ENCODE data around the gene ADD1. TPM values are rescaled to one million over a fixed set of nuclear protein-coding genes. Genes with fewer than 3 reads are reported as not detected.

ADD1 gene
- total RNA-seq, 1 experiment from 2014 or later: 181 TPM

DNA sequence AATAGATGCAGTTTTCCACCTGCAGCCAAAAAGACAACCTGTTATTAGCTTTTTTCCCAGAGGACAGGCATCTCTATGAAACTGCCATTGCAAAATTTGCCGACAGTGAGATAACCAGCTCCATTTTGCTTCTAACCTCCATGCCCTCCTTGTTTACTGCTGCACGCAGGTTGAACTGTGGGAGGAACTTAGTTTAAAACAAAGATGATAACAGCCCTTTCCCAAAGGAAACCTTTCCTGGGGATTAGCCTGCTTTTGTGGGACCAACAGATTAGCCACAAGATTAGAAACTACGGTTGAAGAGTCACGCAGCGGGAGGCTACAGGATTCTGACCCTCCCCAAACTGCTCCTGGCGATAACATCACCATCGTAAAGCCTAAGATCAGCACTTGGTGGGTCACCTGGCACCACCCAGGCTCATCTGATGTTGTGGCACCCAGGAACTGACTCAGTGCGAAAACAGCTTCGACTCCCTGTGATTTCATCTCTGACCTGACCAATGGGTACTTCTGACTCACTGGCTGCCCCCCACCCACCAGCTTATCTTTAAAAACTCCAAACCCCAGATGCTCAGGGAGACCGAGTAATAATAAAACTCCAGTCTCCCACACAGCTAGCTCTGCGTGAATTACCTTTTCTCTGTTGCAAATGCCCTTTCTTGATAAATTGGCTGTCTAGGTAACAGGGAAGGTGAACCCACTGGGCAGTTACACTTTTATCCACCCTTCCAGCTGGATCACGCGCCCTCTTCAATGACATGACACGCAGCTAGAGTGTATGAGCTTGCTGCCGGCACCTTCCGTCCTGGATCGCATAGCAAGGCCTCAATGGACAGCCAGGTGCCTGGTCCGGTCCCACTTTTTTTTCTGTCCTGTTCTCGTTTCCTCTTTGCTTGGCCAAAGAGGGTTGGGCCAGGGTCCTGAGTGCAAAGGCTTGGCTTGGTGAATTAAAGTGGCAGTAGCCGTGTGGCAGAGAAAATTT, 92.4 kb downstream of the ADD1 start:
- peaks cover 12% of the 10 kb centered on the region for H3K79me2 ChIP-seq (ENCODE audit: low read depth)
- ChIA-PET CTCF (interaction anchor here (0.5 to 0.7 kb wide), 4 partner anchors 13 to 986 kb away, joined by 3 to 5 read pairs (median 4); no protein-coding TSS in a partner anchor), POLR2A (ENCODE audit: unreplicated experiment) (interaction anchor here (0.6 to 1.0 kb wide), 3 partner anchors 28 to 180 kb away, joined by 3 to 21 read pairs (median 20); partner anchors contain the start of gene GRK4)
- H3K4me2 ChIP-seq: peak overlapping the region; percentile 93
- BruUV-seq (replicated peaks): TSS peak; percentile 40
- H4K20me1 ChIP-seq (ENCODE audit: insufficient read depth): peaks cover 13% of the 10 kb centered on the region
- H3K27me3 ChIP-seq (ENCODE audit: insufficient read depth, low read depth): no peaks in the 10 kb centered on the region
- intact Hi-C loops (cut with micrococcal nuclease; ENCODE audit: unreplicated experiment): loop anchor here (2.0 kb wide), 2 partner anchors 179 to 399 kb away; partner anchors contain the start of genes FAM193A and TNIP2
- no peaks in the 10 kb centered on the region for H3K9me2 ChIP-seq (ENCODE audit: insufficient read depth)
- peaks cover 26% of the 10 kb centered on the region for H3K4me1 ChIP-seq (replicated peaks; ENCODE audit: insufficient read depth)
- H3K36me3 ChIP-seq (ENCODE audit: low read depth): no peaks in the 10 kb centered on the region
- peak overlapping the region; percentile 78 for H3K27ac ChIP-seq
- H3F3A ChIP-seq (ENCODE audit: insufficient read depth, low read depth): peaks cover 35% of the 10 kb centered on the region
- TF ChIP-seq EZH2 (IDR thresholded peaks at IDR 0.05; ENCODE audit: low read depth): no peak
- TF ChIP-seq, protein P1, sequence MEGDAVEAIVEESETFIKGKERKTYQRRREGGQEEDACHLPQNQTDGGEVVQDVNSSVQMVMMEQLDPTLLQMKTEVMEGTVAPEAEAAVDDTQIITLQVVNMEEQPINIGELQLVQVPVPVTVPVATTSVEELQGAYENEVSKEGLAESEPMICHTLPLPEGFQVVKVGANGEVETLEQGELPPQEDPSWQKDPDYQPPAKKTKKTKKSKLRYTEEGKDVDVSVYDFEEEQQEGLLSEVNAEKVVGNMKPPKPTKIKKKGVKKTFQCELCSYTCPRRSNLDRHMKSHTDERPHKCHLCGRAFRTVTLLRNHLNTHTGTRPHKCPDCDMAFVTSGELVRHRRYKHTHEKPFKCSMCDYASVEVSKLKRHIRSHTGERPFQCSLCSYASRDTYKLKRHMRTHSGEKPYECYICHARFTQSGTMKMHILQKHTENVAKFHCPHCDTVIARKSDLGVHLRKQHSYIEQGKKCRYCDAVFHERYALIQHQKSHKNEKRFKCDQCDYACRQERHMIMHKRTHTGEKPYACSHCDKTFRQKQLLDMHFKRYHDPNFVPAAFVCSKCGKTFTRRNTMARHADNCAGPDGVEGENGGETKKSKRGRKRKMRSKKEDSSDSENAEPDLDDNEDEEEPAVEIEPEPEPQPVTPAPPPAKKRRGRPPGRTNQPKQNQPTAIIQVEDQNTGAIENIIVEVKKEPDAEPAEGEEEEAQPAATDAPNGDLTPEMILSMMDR (conservative IDR thresholded peaks at IDR 0.05): no peak
- H3K9me3 ChIP-seq (ENCODE audit: insufficient read depth, low read depth): no peaks in the 10 kb centered on the region
- H3K4me3 ChIP-seq: peak overlapping the region; percentile 65
- peak; percentile 77 to 91 for DNase-seq
- no peak overlapping the region for H2AFZ ChIP-seq

DNA sequence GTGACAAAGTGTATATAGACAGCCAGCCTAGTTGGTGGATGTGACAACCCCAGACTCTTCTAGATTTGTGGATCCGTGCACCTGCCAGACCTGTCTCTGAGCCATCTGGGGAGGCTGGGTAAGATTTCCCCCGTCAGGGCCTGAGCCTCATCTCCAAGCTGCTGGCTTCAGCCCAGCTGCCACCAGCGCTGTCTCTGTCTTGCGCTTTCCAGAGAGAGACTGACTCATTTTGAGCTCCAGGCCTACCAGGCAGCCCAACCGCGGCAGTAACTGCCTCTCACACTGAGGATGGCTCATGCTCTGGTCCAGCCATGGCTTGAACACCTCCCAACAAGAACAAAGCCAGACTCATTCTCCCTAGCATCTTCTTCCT, 93.1 kb downstream of the ADD1 start:
- peaks cover 12% of the 10 kb centered on the region for H3K79me2 ChIP-seq (ENCODE audit: low read depth)
- H3K36me3 ChIP-seq (ENCODE audit: low read depth): no peaks in the 10 kb centered on the region
- TF ChIP-seq, protein P1 (conservative IDR thresholded peaks at IDR 0.05): no peak
- no peak for TF ChIP-seq EZH2 (IDR thresholded peaks at IDR 0.05; ENCODE audit: low read depth)
- H3F3A ChIP-seq (ENCODE audit: insufficient read depth, low read depth): peaks cover 35% of the 10 kb centered on the region
- peak overlapping the region; percentile 93 for H3K4me2 ChIP-seq
- H3K4me3 ChIP-seq: peak overlapping the region; percentile 65; the same call in 1 of the 2 replicates
- H3K4me1 ChIP-seq (replicated peaks; ENCODE audit: insufficient read depth): peaks cover 26% of the 10 kb centered on the region
- H3K9me2 ChIP-seq (ENCODE audit: insufficient read depth): no peaks in the 10 kb centered on the region
- ChIA-PET CTCF (interaction anchor here (0.5 to 0.7 kb wide), 2 partner anchors 105 to 403 kb away, joined by 4 to 5 read pairs; no protein-coding TSS in a partner anchor), POLR2A (ENCODE audit: unreplicated experiment) (interaction anchor here (0.6 kb wide), 3 partner anchors 49 to 401 kb away, joined by 3 to 5 read pairs (median 3); no protein-coding TSS in a partner anchor)
- H2AFZ ChIP-seq: no peak overlapping the region
- H3K9me3 ChIP-seq (ENCODE audit: insufficient read depth, low read depth): no peaks in the 10 kb centered on the region
- DNase-seq: peak in 1 of 2 experiments; percentile 73
- H3K27me3 ChIP-seq (ENCODE audit: insufficient read depth, low read depth): no peaks in the 10 kb centered on the region
- H3K27ac ChIP-seq: peak overlapping the region; percentile 78
- BruUV-seq (replicated peaks): no TSS peak
- peaks cover 13% of the 10 kb centered on the region for H4K20me1 ChIP-seq (ENCODE audit: insufficient read depth)
- intact Hi-C loops (cut with micrococcal nuclease; ENCODE audit: unreplicated experiment): loop anchor here (1.0 to 2.0 kb wide), 4 partner anchors 27 to 400 kb away; partner anchors contain the start of genes FAM193A, GRK4, NOP14 and TNIP2

DNA sequence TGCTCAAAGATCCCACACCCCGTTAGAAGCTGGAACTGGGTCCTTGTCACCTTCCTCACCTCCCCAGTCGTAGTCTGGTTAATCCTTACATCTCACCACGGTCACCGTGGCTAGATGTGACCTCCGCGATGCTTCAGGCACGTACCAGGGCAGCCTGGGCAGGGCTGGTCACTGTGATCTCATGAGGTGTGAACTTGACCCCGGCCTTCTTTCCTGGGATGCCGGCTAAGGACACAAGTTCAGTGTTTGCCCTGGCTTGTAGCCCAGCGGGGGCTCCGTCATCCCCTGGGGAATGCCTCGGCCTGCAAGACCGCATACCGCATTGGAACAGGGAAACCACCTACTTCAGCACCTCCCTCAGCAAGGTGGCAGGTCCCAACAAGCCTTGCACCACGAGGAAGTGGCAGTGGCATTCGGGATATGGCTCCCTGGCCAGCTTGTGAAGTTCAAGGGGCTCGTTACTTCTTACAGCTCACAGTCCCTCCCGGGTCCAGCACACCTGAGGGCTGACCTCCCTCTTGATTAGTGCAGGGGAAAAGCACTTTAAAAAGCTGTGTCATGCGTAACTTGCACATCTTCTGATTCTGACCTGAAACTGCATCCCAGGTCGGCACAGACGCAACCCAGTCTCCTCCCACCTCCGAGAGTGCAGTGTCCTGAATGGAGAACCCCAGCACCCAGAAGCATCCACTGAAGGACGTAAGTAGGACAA, 93.7 kb downstream of the ADD1 start:
- intact Hi-C loops (cut with micrococcal nuclease; ENCODE audit: unreplicated experiment): loop anchor here (1.0 to 2.0 kb wide), 4 partner anchors 26 to 401 kb away; partner anchors contain the start of genes FAM193A, GRK4, NOP14 and TNIP2
- H3K4me3 ChIP-seq: peak overlapping the region; percentile 65; the same call in 1 of the 2 replicates

More for the DNA sequence above, 93.7 kb downstream of the ADD1 start:
- POLR2A ChIA-PET (ENCODE audit: unreplicated experiment): interaction anchor here (0.6 to 0.7 kb wide), 4 partner anchors 18 to 401 kb away, joined by 3 to 6 read pairs (median 4); no protein-coding TSS in a partner anchor
- H3K4me2 ChIP-seq: peak overlapping the region; percentile 93
- peaks cover 35% of the 10 kb centered on the region for H3F3A ChIP-seq (ENCODE audit: insufficient read depth, low read depth)
- H3K27ac ChIP-seq: peak overlapping the region; percentile 78
- H4K20me1 ChIP-seq (ENCODE audit: insufficient read depth): peaks cover 13% of the 10 kb centered on the region
- H3K27me3 ChIP-seq (ENCODE audit: insufficient read depth, low read depth): no peaks in the 10 kb centered on the region
- peaks cover 12% of the 10 kb centered on the region for H3K79me2 ChIP-seq (ENCODE audit: low read depth)
- no peaks in the 10 kb centered on the region for H3K36me3 ChIP-seq (ENCODE audit: low read depth)
- no peak overlapping the region for H2AFZ ChIP-seq
- H3K4me1 ChIP-seq (replicated peaks; ENCODE audit: insufficient read depth): peaks cover 26% of the 10 kb centered on the region
- TF ChIP-seq EZH2 (IDR thresholded peaks at IDR 0.05; ENCODE audit: low read depth): no peak
- TF ChIP-seq, protein P1 (conservative IDR thresholded peaks at IDR 0.05): no peak
- H3K9me2 ChIP-seq (ENCODE audit: insufficient read depth): no peaks in the 10 kb centered on the region
- H3K9me3 ChIP-seq (ENCODE audit: insufficient read depth, low read depth): no peaks in the 10 kb centered on the region
- peak; percentile 91 to 96 for DNase-seq
- no TSS peak for BruUV-seq (replicated peaks)
- CTCF ChIA-PET: interaction anchor here (0.5 kb wide), 1 partner anchor 403 kb away, joined by 5 read pairs; no protein-coding TSS in a partner anchor
